Esophagus squamous epithelium (tissue), 5 donors: Measurements from ENCODE around the gene PGLYRP3. TPM values are rescaled to one million over a fixed set of nuclear protein-coding genes. Genes with fewer than 3 reads are reported as not detected.
A peak's percentile ranks its signal among the peaks of the same experiment; 100 is the strongest.

ENCODE experiments used
- DNase-seq: peaks from one replicate; lab custom pipeline; 2025; lab: John Stamatoyannopoulos, UW
- H3K27ac ChIP-seq, 4 donors: fragments of 200-600 bp; sonication (generic); one replicate each; pipeline ENCODE4 v1.5.1; 2016 to 2019; ENCODE audit warnings: mild to moderate bottlenecking in 1 of 4
- H3K27me3 ChIP-seq, 4 donors: fragments of 200-600 bp; sonication (generic); 1 replicate in 3 of 4; 2 replicates in 1 of 4; pipeline versions ENCODE4 v1.5.1 to v1.6.0; 2017 to 2021; ENCODE audit warnings: antibody characterized with exemption in 1 of 4
- H3K36me3 ChIP-seq, 3 donors: fragments of 200-600 bp; sonication (generic); one replicate each; pipeline ENCODE4 v1.5.1; 2016 to 2019
- H3K4me1 ChIP-seq, 3 donors: fragments of 200-600 bp; sonication (generic); one replicate each; pipeline ENCODE4 v1.5.1; 2017 to 2019
- H3K4me3 ChIP-seq, 4 donors: fragments of 200-600 bp; sonication (generic); 1 replicate in 3 of 4; 2 replicates in 1 of 4; pipeline ENCODE4 v1.5.1; 2016 to 2019; ENCODE audit warnings: mild to moderate bottlenecking in 2 of 4, moderate library complexity in 1 of 4
- H3K9me3 ChIP-seq, 3 donors: fragments of 200-600 bp; sonication (generic); one replicate each; pipeline ENCODE4 v1.5.1; 2016 to 2019
- CTCF ChIP-seq, 6 experiments: fragments of 450-650 bp in 4 of 6; fragments of 200-600 bp in 2 of 6; sonication (generic) in 2 of 6; IDR thresholded peaks; one replicate each; pipeline ENCODE4 v1.5.1; 2016 to 2019; ENCODE audit warnings: antibody characterized with exemption in 6 of 6, mild to moderate bottlenecking in 4 of 6, moderate library complexity in 4 of 6
- POLR2A ChIP-seq, 4 donors: fragments of 450-650 bp; IDR thresholded peaks; one replicate each; pipeline ENCODE4 v1.6.1; 2017; ENCODE audit warnings: antibody characterized with exemption in 4 of 4, mild to moderate bottlenecking in 4 of 4, moderate library complexity in 3 of 4
- WGBS, 2 donors: methylation state at CpG; one replicate each; pipeline ENCODE4 v1.1.5; 2018; 5-methylcytosine and 5-hydroxymethylcytosine counted together
- intact Hi-C: fragments of 100-400 bp; cut with DNase I; formaldehyde crosslinking; loops from one replicate; pipeline ENCODE4 v1.15.0; 2022
- total RNA-seq, 4 donors: library from RNA; depleted of rRNA; stranded (reverse); fragments of >200 nt; gene quantifications; one replicate each; pipeline ENCODE4 v1.1.0, GENCODE V29; 2016
- donor health status: DM: yes; HTN: yes; CAD: no.

The PGLYRP3 gene
- total RNA-seq, 4 donors from 2014 or later: 14.3 to 44.0 (median 23.8) TPM

- TF ChIP-seq POLR2A (IDR thresholded peaks at IDR 0.05): no peak
- TF ChIP-seq CTCF (IDR thresholded peaks at IDR 0.05): no peak
- Histone ChIP-seq H3K4me1 (peaks cover 7 to 26% (median 14%) of the 10 kb centered on the region in 3 donors), H3K27ac (no peak overlapping the region), H3K4me3 (peak overlapping the region; percentile 34 to 71 (median 44)), H3K27me3 (peaks cover 0 to 60% (median 0%) of the 10 kb centered on the region in 4 donors), H3K36me3 (no peaks in the 10 kb centered on the region), H3K9me3 (no peaks in the 10 kb centered on the region)
- DNase-seq: no peak
- WGBS, 2 donors: 48 to 49% methylated on average over 7 of the region's 45 CpGs
- intact Hi-C loops: no loop called here
Measured at GRCh38 chr1:153260585-153261280, 52.0 kb downstream of the PGLYRP3 start.

GRCh38 chr1:153259387-153259786, 53.4 kb downstream of the PGLYRP3 start, which contains the start of gene LORICRIN:
Gene LORICRIN (plus strand): TSS chr1:153259687. CDS start chr1:153260950, 1,263 bp downstream.
- 78 to 89% methylated on average over 3 of the region's 3 CpGs for WGBS, 2 donors
- H3K27me3 ChIP-seq: peaks cover 0 to 48% (median 0%) of the 10 kb centered on the region in 4 donors
- intact Hi-C loops: no loop called here
- DNase-seq: no peak
- H3K4me3 ChIP-seq: no peak within 1 kb of the TSS
- no peaks in the 10 kb centered on the region for H3K36me3 ChIP-seq
- peaks cover 7 to 26% (median 14%) of the 10 kb centered on the region in 3 donors for H3K4me1 ChIP-seq
- H3K27ac ChIP-seq: no peak within 1 kb of the TSS
- no peaks in the 10 kb centered on the region for H3K9me3 ChIP-seq
- TF ChIP-seq POLR2A (IDR thresholded peaks at IDR 0.05): no peak
- TF ChIP-seq CTCF (IDR thresholded peaks at IDR 0.05): no peak

GRCh38 chr1:153253693-153254092, 59.1 kb downstream of the PGLYRP3 start:
- Histone ChIP-seq H3K27me3 (no peaks in the 10 kb centered on the region), H3K36me3 (no peaks in the 10 kb centered on the region), H3K4me1 (peaks cover 0 to 16% (median 0%) of the 10 kb centered on the region in 3 donors), H3K4me3 (no peak overlapping the region), H3K9me3 (no peaks in the 10 kb centered on the region), H3K27ac (no peak overlapping the region)
- TF ChIP-seq CTCF (IDR thresholded peaks at IDR 0.05): no peak
- no peak for TF ChIP-seq POLR2A (IDR thresholded peaks at IDR 0.05)
- intact Hi-C loops: no loop called here
- DNase-seq: no peak
- WGBS, 2 donors: 17 to 25% methylated on average over 1 of the region's 1 CpG

GRCh38 chr1:153253076-153253475, 59.7 kb downstream of the PGLYRP3 start:
- Histone ChIP-seq H3K4me3 (no peak overlapping the region), H3K4me1 (peaks cover 0 to 16% (median 0%) of the 10 kb centered on the region in 3 donors), H3K36me3 (no peaks in the 10 kb centered on the region), H3K27ac (no peak overlapping the region), H3K9me3 (no peaks in the 10 kb centered on the region), H3K27me3 (peaks cover 0 to 4% (median 0%) of the 10 kb centered on the region in 4 donors)
- 33 to 93% methylated on average over 2 of the region's 2 CpGs for WGBS, 2 donors
- TF ChIP-seq POLR2A (IDR thresholded peaks at IDR 0.05) (no peak), CTCF (IDR thresholded peaks at IDR 0.05) (no peak)
- no peak for DNase-seq
- intact Hi-C loops: no loop called here

GRCh38 chr1:153251988-153252387, 60.8 kb downstream of the PGLYRP3 start:
- peaks cover 0 to 16% (median 0%) of the 10 kb centered on the region in 3 donors for H3K4me1 ChIP-seq
- H3K27me3 ChIP-seq: peaks cover 0 to 10% (median 0%) of the 10 kb centered on the region in 4 donors
- no peak overlapping the region for H3K4me3 ChIP-seq
- no peak for TF ChIP-seq CTCF (IDR thresholded peaks at IDR 0.05)
- TF ChIP-seq POLR2A (IDR thresholded peaks at IDR 0.05): no peak
- intact Hi-C loops: no loop called here
- DNase-seq: no peak
- no peaks in the 10 kb centered on the region for H3K36me3 ChIP-seq
- no peaks in the 10 kb centered on the region for H3K9me3 ChIP-seq
- 57 to 85% methylated on average over 4 of the region's 4 CpGs for WGBS, 2 donors
- H3K27ac ChIP-seq: no peak overlapping the region
